ENCODE results near the gene SLC35B2. TPM values are rescaled to one million over a fixed set of nuclear protein-coding genes. Genes with fewer than 3 reads are reported as not detected.

SLC35B2 gene
- polyA plus RNA-seq, 3 donors: 17.4 to 54.0 (median 30.6) TPM

DNA sequence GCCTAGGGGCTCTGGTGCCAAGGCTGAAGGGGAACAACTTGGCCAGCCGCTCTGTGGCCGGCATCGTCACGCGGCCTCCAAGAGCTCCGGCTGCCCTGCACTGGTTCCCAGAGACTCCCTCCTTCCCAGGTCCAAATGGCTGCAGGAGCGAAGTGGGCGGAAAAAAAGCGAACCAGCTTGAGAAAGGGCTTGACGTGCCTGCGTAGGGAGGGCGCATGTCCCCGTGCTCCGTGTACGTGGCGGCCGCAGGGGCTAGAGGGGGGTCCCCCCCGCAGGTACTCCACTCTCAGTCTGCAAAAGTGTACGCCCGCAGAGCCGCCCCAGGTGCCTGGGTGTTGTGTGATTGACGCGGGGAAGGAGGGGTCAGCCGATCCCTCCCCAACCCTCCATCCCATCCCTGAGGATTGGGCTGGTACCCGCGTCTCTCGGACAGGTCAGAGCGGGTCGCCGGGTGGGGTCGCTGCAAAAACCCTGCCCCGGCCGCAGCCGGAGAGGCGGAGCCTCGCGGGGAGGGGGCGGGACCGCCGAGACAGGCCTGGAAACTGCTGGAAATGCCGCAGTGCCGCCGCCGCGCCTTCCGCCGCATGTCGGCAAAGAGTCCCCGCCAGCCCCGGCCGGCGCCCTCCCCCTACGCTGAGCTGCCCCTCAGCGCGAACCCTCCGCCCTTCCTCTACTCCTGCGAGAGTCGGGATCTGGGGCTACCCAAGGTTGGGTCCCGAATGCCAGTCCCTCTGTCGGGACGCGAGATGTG lies 11.2 kb downstream of the SLC35B2 start:
- WGBS (ENCODE audit: insufficient coverage): 2% methylated on average over 50 of the region's 62 CpGs
- Histone ChIP-seq H3K79me2 (ENCODE audit: insufficient read depth, low read length) (peaks cover 41% of the 10 kb centered on the region), H3K4me1 (ENCODE audit: control insufficient read depth in 1 of 2, insufficient read depth in 2 of 2, low read length in 2 of 2) (peaks cover 19 to 36% of the 10 kb centered on the region in 2 donors), H3K4me3 (replicated peaks in 1 of 3; ENCODE audit: low read depth in 2 of 3, low read length in 3 of 3) (peak overlapping the region; percentile 69 to 100 (median 99)), H3K9ac (ENCODE audit: insufficient read depth, low read length, poor library complexity, severe bottlenecking) (peak overlapping the region; percentile 87), H3K36me3 (replicated peaks in 1 of 2; ENCODE audit: control insufficient read depth in 1 of 2, insufficient read depth in 2 of 2, low read length in 2 of 2) (peaks cover 19 to 26% of the 10 kb centered on the region in 2 donors), H3K27me3 (ENCODE audit: control insufficient read depth in 2 of 2, insufficient read depth in 2 of 2, low read length in 2 of 2) (no peaks in the 10 kb centered on the region), H3K4me2 (replicated peaks; ENCODE audit: extremely low read depth, low read length, poor library complexity, severe bottlenecking) (peak overlapping the region; percentile 95), H3K27ac (ENCODE audit: low read depth in 1 of 2, low read length in 2 of 2) (peak overlapping the region; percentile 90 to 93), H4K20me1 (ENCODE audit: insufficient read depth, low read length) (peaks cover 41% of the 10 kb centered on the region), H2AFZ (ENCODE audit: insufficient read depth, low read depth, low read length, poor library complexity, severe bottlenecking) (peak overlapping the region; percentile 94), H3K9me3 (replicated peaks in 1 of 2; ENCODE audit: control insufficient read depth in 1 of 2, insufficient read depth in 1 of 2, low read length in 2 of 2) (no peaks in the 10 kb centered on the region)
- peak; percentile 56 to 80 (median 68) for DNase-seq
- peaks cover 29% of the 10 kb centered on the region for H3K4me1 Mint-ChIP-seq
- intact Hi-C loops (cut with micrococcal nuclease): loop anchor here in 1 of 2 donors (5.0 kb wide), 1 partner anchor 619 kb away; the partner anchor contains the start of gene GTPBP2
- H3K36me3 Mint-ChIP-seq: peaks cover 26 to 28% of the 10 kb centered on the region in 2 donors
- peak overlapping the region; percentile 96 to 98 for H3K4me3 Mint-ChIP-seq
- TF ChIP-seq, protein P1, sequence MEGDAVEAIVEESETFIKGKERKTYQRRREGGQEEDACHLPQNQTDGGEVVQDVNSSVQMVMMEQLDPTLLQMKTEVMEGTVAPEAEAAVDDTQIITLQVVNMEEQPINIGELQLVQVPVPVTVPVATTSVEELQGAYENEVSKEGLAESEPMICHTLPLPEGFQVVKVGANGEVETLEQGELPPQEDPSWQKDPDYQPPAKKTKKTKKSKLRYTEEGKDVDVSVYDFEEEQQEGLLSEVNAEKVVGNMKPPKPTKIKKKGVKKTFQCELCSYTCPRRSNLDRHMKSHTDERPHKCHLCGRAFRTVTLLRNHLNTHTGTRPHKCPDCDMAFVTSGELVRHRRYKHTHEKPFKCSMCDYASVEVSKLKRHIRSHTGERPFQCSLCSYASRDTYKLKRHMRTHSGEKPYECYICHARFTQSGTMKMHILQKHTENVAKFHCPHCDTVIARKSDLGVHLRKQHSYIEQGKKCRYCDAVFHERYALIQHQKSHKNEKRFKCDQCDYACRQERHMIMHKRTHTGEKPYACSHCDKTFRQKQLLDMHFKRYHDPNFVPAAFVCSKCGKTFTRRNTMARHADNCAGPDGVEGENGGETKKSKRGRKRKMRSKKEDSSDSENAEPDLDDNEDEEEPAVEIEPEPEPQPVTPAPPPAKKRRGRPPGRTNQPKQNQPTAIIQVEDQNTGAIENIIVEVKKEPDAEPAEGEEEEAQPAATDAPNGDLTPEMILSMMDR (IDR thresholded peaks at IDR 0.05): no peak
- peaks cover 0 to 2% (median 0%) of the 10 kb centered on the region in 7 donors for H3K9me3 Mint-ChIP-seq
- H3K27me3 Mint-ChIP-seq (ENCODE audit: low read depth in 3 of 3): peaks cover 0 to 10% (median 0%) of the 10 kb centered on the region in 3 donors
- peak overlapping the region; percentile 94 to 97 (median 96) for H3K27ac Mint-ChIP-seq

DNA sequence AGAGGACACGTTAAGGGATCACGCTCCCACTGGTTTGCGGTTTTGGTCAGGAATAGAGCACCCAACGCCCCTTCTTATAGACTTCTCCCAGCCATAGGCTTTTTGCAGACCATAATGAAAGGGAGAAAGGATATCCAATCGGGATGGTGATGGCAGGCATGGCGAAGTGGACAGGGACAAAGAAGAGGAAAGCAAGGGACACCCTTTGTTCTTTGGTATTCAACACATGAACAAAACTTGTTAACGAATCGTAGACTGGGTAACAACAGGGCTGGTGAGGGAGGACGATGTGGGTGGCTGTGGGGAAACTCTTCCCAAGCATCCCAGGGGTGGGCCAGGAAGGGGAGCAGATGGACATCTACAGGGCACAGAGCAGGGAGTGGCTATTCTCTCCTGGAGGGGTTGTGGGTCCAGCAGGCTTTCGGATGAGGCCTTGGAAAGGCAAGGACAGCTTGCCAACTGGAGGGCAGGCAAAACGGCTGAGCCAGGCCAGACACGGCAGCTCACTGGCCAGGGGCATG lies 11.9 kb downstream of the SLC35B2 start:
- no peak for DNase-seq
- Histone ChIP-seq H3K9me3 (replicated peaks in 1 of 2; ENCODE audit: control insufficient read depth in 1 of 2, insufficient read depth in 1 of 2, low read length in 2 of 2) (no peaks in the 10 kb centered on the region), H3K4me2 (replicated peaks; ENCODE audit: extremely low read depth, low read length, poor library complexity, severe bottlenecking) (peak overlapping the region; percentile 95), H3K79me2 (ENCODE audit: insufficient read depth, low read length) (peaks cover 35% of the 10 kb centered on the region), H3K4me3 (replicated peaks in 1 of 3; ENCODE audit: low read depth in 2 of 3, low read length in 3 of 3) (peak overlapping the region in 2 of 3 experiments; percentile 99 to 100), H3K4me1 (ENCODE audit: control insufficient read depth in 1 of 2, insufficient read depth in 2 of 2, low read length in 2 of 2) (peaks cover 19 to 36% of the 10 kb centered on the region in 2 donors), H3K27me3 (ENCODE audit: control insufficient read depth in 2 of 2, insufficient read depth in 2 of 2, low read length in 2 of 2) (no peaks in the 10 kb centered on the region), H3K27ac (ENCODE audit: low read depth in 1 of 2, low read length in 2 of 2) (peak overlapping the region in 1 of 2 donors; percentile 93), H2AFZ (ENCODE audit: insufficient read depth, low read depth, low read length, poor library complexity, severe bottlenecking) (peak overlapping the region; percentile 94), H3K9ac (ENCODE audit: insufficient read depth, low read length, poor library complexity, severe bottlenecking) (no peak overlapping the region), H4K20me1 (ENCODE audit: insufficient read depth, low read length) (peaks cover 35% of the 10 kb centered on the region), H3K36me3 (replicated peaks in 1 of 2; ENCODE audit: control insufficient read depth in 1 of 2, insufficient read depth in 2 of 2, low read length in 2 of 2) (peaks cover 12 to 19% of the 10 kb centered on the region in 2 donors)
- H3K4me1 Mint-ChIP-seq: peaks cover 29% of the 10 kb centered on the region
- peak overlapping the region; percentile 96 to 98 for H3K4me3 Mint-ChIP-seq
- intact Hi-C loops (cut with micrococcal nuclease): loop anchor here in 1 of 2 donors (5.0 kb wide), 1 partner anchor 618 kb away; the partner anchor contains the start of gene GTPBP2
- 75% methylated on average over 8 of the region's 12 CpGs for WGBS (ENCODE audit: insufficient coverage)
- H3K36me3 Mint-ChIP-seq: peaks cover 20 to 22% of the 10 kb centered on the region in 2 donors
- H3K9me3 Mint-ChIP-seq: peaks cover 0 to 2% (median 0%) of the 10 kb centered on the region in 7 donors
- peak overlapping the region in 4 of 7 donors; percentile 25 to 94 (median 38) for H3K27ac Mint-ChIP-seq
- peaks cover 0 to 10% (median 0%) of the 10 kb centered on the region in 3 donors for H3K27me3 Mint-ChIP-seq (ENCODE audit: low read depth in 3 of 3)
- TF ChIP-seq, protein P1 (IDR thresholded peaks at IDR 0.05): no peak

Data from CD14-positive monocyte (primary cell).